Measurements from ENCODE around the gene RPP14.

- TF ChIP-seq POLR2A (IDR thresholded peaks at IDR 0.05): no peak
- TF ChIP-seq CTCF (IDR thresholded peaks at IDR 0.05): no peak
These were observed 49.1 kb downstream of the RPP14 start for GRCh38 chr3:58355179-58355578.

All from esophagus squamous epithelium (tissue), 4 donors.